ENCODE measurements around the gene VEZT. TPM values are rescaled to one million over a fixed set of nuclear protein-coding genes. Genes with fewer than 3 reads are reported as not detected.

The VEZT gene
- total RNA-seq, 1 donor = 44.4 TPM

DNA sequence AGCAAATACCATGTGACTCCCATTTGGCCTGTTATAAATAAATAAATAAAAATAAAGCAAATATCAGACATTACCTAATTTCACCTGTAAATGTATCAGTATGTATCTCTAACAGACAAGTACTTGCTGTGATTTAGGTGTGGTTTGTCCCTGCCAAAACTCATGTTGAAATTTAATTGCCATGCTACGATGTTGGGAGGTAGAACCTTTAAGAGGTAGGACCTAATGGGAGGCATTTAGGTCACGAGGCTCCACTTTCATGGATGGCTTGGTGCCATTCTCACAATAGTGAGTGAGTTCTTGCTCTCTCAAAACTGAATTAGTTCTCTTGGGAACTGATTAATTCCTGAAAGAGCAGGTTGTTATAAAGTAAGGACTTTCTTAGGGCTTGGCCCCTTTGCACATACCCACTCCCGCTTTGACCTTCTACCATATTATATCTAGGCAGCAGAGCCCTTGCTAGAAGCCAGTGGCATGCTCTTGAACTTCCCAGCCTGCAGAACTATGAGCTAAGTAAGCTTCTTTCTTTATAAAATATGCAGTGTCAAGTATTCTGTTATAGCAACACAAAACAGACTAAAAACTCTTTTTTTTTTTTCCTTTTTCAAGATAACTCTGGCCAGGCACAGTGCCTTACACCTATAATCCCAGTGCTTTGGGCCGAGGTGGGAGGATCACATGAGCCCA lies 26.0 kb downstream of the VEZT start:
- no peak for DNase-seq (ENCODE audit: low read depth in 2 of 3, low spot score in 2 of 3)

DNA sequence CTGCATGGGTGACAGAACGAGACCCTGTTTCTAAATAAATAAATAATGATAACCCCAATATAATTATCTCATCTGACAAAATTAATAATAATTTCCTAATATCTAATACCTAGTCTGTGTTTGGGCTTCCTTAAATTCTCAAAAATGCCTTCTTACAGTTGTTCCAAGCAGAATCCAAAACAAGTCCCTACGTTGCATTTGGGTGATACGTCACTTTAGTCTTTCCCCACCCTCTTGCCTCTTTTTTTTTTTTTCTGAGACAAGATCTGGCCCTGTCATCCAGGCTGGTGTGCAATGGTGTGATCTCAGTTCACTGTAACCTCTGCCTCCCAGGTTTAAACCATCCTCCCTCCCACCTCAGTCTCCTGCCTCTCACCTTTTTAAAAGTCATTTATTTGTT lies 26.7 kb downstream of the VEZT start:
- DNase-seq (ENCODE audit: low read depth in 2 of 3, low spot score in 2 of 3) = no peak

DNA sequence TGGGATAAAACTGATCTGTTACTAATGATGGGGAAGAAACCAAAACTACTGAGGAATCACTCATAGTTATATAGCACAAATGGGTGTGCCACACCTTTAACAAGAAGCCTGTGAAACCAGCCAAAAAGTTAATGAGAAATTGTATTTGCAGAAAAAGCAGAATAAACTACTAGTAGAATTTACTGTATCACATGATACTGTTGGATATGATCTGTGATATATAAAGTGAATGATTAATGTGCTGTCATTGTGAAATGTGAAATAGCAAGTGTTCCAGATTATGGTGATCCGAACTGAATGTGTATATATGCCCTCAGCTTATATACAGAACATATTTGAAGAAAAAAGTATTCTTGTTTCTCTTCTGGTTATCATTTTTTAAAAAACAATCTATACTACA lies 30.5 kb downstream of the VEZT start:
- no peak for DNase-seq (ENCODE audit: low read depth in 2 of 3, low spot score in 2 of 3)

DNA sequence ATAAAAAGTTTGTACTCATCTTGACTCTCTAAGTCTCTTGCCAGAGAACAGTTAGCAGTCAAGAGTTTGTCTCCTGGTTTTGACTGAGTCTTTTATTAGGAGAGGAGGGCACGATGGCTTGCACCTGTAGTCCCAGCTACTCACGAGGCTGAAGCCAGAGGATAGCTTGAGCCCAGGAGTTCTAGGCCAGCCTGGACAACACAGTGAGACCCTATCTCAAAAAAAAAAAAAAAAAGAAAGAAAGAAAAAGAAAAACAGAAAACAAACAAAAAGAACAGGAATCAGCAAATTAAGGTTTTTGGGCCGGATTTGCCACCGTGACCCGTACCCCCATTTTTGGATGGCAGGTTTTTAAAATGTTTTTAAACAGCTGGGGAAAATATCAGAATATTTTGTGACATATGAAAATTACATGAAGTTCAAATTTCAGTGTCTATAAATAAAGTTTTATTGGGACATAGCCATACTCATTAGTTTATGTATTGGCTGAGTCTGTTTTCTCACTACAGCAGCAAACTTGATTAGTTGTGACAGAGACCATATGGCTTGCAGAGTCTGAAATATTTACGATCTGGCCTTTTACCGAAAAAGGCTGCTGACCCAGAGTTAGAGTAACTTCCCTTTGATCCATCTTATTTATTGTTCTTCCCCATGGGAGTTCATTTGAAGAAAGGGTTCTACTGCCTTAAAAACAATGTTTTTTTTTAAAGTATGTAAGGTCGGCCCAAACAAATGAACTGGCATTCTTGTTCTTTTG lies 31.2 kb downstream of the VEZT start:
- no peak for DNase-seq (ENCODE audit: low read depth in 2 of 3, low spot score in 2 of 3)

DNA sequence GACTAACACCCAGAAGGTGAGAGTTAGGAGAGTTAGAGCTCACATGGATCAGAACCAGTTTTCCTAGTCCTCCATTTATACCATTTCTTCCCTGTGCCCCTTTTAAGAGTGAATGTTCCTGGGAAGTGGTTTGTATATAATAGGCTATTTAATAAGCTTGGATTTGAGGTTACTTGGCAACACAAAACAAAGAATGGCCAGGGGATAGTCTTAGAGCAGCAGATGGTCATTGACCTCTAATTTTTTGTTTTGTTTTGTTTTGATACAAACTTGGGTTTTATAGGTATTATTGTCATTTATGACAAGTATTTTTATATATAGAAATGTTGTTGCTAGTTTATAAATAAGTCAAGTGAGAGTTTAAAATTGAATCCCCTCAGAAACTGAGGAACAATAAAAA lies 35.8 kb downstream of the VEZT start:
- no peak for DNase-seq (ENCODE audit: low read depth in 2 of 3, low spot score in 2 of 3)

DNA sequence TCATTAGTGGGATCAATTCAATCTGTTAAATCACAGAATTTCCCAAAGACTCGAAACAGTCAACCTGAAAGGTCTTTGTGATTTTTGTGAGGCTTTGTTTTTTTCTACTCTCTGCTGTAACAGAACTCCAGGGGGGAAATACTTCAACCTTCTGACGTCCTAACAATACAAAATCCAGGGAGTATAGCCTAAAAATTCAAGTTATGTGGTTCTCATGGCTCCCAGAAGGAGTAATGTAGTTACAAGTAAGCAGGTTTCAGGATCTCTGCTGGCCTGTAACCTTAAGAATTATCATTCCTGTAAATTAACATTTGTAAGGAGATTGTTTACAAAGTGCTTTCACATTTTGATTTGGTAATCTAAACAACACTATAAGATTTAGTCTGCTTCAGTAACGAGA lies 39.9 kb downstream of the VEZT start:
- DNase-seq (ENCODE audit: low read depth in 2 of 3, low spot score in 2 of 3) = no peak

DNA sequence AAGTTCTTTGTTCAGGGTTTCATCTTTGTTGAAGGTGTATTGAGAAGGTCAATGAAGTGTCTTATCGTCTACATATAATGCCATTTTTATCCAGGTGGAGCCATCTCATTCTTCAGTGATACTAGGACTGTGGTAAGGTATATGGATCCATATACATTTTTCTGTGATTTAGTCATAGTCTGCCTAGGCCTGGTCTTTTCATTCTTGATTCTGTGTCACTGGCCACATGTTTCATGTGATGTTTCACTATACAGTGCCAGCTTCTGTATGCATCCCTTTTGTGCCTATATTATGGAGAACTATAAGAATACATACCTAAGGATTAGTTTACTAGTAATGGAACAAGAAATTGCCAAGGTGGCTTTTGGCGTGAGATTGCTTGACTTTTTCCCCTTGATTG lies 40.5 kb downstream of the VEZT start:
- no peak for DNase-seq (ENCODE audit: low read depth in 2 of 3, low spot score in 2 of 3)

DNA sequence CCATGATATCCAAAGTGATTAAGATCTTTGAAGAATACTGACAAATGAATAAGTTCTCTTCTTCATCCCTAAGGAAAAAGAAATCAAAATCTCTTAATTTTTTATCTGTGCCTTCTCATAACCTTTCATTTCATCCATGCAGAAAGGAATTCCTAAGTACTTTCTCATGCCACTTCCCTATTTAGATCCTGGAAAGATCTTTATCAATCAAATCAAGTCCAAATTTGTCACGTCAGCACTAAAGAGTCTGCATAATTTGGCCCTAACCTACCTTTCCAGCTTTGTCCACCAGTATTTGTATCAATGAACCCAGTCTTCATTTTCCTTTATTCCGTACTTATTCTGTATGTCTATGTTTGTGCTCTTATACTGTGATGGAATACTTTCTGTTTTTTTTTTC lies 41.2 kb downstream of the VEZT start:
- DNase-seq (ENCODE audit: low read depth in 2 of 3, low spot score in 2 of 3) = no peak

DNA sequence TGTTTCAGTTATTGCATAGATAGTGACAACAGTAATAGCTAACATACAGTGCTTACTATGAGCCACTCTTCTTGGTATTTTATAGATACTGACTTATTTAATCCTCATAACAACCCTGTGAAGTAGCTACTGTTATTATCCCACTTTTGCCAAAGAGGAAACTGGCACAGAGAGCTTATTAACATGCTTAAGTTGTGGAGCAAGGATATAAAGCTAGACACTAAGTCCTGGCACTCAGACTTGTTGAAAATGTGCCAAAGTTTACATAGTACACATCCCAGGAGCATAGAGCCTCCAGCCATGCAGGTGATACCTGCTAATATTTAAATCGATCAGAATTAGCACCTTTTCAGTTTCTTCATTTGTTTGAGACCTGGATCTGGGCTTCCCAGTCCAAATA lies 41.8 kb downstream of the VEZT start:
- DNase-seq (ENCODE audit: low read depth in 2 of 3, low spot score in 2 of 3) = no peak

DNA sequence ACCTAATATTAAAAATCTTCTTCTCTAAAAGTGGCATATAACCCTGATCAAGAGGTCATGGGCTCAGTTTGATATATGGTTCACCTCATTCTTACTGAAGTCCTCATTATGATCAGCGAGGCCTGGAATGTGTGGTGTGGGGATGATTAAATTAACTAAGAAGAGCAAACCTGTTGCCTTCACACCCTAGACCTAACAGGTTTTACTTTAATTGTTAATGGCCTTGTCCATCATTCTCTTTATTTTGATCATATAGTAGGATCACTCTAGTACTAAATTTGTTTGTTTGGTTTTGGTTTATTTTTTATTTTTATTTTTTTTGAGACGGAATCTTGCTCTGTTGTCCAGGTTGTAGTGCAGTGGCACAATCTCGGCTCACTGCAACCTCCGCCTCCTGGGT lies 43.5 kb downstream of the VEZT start:
- no peak for DNase-seq (ENCODE audit: low read depth in 2 of 3, low spot score in 2 of 3)

DNA sequence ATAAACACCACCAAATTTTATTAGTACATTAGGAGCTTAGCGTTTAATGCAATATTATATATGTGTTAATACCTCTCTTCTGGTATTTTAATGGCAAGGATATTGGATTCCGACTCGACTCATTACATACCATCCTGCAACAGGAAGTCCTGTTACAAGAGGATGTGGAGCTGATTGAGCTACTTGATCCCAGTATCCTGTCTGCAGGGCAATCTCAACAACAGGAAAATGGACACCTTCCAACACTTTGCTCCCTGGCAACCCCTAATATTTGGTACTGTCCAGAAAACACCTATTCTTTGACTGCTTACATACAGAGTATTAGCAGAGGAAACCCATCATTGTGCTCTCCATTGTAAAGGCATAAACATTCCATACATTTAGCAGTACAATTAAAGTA lies 45.2 kb downstream of the VEZT start:
- no peak for DNase-seq (ENCODE audit: low read depth in 2 of 3, low spot score in 2 of 3)

DNA sequence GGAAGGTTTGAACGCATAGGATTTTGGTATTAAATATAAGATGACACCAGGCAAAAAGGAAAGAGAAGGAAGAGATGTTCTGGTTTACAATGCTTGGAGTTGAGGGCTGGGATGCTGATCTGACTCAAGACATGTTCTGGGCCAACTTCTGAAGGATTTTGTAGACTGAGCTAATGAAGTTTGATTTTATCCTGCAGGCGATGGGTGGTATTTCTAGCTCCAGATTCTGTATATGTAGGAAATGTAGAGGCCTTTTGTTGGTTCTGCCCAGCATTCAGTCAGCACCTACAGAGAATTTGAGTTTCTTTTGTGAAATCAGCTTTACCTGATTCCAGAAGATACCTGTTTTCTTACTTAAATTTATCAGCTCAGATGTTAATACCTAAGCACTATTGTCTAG lies 48.2 kb downstream of the VEZT start:
- no peak for DNase-seq (ENCODE audit: low read depth in 2 of 3, low spot score in 2 of 3)

DNA sequence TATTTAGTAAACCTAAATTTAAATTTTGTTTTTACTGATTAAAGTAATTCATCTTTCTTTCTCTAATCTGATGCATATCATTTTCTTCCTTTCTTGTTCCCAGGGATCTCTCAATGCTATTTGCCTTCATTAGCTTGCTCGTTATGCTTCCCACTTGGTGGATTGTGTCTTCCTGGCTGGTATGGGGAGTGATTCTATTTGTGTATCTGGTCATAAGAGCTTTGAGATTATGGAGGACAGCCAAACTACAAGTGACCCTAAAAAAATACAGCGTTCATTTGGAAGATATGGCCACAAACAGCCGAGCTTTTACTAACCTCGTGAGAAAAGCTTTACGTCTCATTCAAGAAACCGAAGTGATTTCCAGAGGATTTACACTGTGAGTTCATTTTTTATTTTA lies 48.6 kb downstream of the VEZT start:
- no peak for DNase-seq (ENCODE audit: low read depth in 2 of 3, low spot score in 2 of 3)

DNA sequence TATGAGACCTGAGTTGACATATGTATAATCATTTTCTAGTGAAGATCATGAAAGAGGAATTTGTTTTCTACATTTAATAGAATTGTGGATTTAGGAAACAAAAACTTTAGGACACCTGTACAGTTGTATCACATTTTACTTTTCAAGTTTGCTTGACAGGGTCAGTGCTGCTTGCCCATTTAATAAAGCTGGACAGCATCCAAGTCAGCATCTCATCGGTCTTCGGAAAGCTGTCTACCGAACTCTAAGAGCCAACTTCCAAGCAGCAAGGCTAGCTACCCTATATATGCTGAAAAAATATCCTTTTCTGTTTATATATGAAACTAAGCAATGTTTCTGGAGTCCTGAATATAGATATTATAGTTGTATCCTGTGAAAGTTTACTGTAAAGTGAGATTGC lies 52.3 kb downstream of the VEZT start:
- DNase-seq (ENCODE audit: low read depth in 2 of 3, low spot score in 2 of 3) = no peak

DNA sequence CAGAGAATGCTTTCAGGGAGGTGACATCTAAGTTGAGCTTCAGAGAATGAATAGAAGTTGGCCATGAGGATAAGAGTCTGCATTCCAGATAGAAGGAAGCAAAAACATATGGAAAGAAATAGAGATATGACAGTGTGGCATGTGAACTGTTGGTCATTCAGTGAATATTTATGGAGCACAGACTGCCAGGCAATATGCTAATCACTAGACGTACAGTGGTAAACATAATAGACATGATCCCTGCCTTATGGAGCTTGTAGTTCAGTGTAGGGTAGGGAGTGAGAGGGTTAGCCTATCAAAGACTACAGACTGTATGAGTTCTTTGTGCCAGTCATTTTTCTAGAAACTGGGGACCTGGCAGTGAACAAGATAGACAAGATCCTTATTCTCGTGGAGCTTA lies 53.9 kb downstream of the VEZT start:
- DNase-seq (ENCODE audit: low read depth in 2 of 3, low spot score in 2 of 3) = no peak

DNA sequence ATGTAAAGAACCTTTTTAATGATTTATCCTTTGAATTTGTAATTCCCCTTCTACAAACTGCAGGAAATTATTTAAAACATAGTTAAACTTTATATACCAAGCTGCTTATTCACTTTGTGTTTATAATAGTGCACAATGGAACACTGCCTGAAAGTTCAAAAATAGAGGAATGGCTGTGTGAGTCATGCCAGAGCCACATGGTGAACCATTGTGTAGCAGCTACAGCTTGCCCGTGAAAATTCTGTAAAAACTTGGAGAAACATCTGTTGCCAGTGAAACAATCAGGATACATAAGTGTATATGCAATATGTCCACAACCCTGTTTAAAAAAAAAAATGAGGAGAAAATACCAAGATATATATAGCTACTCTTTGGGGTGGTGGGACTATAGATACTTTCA lies 59.5 kb downstream of the VEZT start:
- no peak for DNase-seq (ENCODE audit: low read depth in 2 of 3, low spot score in 2 of 3)

DNA sequence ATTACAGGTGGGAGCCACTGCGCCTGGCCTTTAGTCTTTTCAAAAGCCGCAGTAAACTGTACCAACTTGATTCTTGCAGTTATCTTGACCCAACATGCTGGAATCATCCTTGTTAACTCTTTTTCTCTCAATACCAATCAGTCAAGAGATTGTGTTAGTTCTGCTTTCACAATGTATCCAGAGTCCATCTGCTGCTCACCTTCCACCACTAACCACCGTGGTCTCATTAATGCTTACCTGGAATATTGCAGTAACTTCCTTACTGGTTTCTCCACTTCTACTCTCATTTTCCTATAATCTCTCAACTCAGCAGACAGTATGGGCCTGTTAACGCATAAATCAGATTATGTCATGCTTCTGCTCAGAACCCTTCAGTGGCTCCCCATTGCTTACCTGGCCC lies 62.2 kb downstream of the VEZT start:
- DNase-seq (ENCODE audit: low read depth in 2 of 3, low spot score in 2 of 3) = no peak

DNA sequence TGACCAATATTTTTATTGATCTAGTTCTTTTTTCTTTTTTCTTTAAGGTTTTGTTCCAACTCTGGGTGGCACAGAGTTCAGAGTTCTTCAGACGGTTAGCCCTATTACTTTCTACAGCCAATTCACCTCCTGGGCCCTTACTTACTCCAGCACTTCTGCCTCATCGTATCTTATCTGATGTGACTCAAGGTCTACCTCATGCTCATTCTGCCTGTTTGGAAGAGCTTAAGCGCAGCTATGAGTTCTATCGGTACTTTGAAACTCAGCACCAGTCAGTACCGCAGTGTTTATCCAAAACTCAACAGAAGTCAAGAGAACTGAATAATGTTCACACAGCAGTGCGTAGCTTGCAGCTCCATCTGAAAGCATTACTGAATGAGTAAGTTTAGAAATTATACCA lies 64.7 kb downstream of the VEZT start:
- no peak for DNase-seq (ENCODE audit: low read depth in 2 of 3, low spot score in 2 of 3)

DNA sequence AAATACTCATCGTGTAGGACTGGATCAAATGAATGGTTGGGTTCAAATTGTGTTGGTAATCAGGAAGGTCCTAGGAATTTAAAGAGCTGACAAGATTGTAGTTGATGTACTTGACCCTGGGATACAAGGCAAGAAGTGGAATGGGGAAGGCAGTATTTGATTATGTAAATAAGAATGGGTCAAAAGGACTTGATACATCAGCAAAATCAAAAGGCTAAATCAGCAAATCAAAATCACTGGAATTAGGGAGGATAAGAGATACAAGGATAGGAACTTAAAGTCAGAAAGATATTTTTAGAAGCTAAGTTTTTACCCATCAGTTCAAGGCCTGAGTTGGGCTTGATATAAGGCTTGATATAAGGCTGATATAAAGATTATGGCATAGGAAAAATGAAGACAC lies 65.8 kb downstream of the VEZT start:
- DNase-seq (ENCODE audit: low read depth in 2 of 3, low spot score in 2 of 3) = no peak

DNA sequence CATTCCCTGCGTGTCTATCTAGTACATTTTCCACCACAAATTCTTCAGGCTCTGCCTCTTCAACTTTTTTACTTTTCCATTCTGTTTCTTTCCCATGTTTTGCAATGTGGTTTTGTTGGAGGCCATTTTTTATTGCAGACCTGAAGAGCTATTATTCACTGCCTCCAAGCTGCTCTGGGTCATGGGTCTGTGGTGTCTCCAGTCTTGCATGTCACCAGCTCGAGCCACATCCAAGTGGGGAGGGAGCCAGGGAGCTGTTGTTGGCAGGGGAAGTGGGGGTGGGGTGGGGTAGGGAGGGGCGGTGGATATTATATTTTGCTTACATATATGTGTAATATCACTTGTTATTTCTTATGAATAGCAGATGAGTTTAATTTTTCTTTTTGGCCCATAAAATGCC lies 69.1 kb downstream of the VEZT start:
- DNase-seq (ENCODE audit: low read depth in 2 of 3, low spot score in 2 of 3) = no peak

DNA sequence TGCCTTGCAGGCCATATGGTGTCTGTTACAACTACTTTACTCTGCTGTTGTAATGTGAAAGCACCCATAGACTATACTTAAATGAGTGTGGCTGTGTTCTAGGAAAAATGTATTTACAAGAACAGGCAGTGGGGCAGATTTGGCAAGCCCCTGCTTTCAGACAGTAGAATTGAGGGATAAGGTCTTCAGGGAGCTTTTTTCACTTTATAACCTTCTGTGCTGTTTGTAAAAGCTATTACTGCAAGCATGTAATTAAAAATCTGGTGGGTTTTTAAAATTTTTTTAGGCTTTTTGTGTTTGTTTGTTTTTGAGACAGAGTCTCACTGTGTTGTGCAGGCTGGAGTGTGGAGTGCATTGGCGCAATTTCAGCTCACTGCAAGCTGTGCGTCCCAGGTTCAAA lies 73.9 kb downstream of the VEZT start:
- DNase-seq (ENCODE audit: low read depth in 2 of 3, low spot score in 2 of 3) = no peak

DNA sequence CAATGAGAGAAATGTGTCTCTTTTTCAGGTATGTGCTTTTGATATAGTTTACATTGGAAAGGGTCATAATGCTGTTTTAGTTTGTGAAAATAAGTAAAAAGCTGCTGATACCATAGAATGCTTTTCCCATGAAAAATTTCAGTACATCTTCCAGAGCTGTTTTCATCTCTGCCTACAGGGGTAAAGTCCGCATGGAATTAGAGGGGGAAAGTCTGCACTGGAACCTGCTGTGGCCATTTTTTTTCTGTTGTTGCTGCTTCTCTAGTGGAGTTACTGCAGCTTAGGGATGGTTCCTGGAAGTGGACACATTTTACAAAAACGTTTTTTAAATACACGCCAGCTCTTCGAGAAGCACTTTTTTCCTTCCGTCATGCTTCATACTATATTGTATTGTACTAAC lies 81.3 kb downstream of the VEZT start:
- DNase-seq (ENCODE audit: low read depth in 2 of 3, low spot score in 2 of 3) = no peak

DNA sequence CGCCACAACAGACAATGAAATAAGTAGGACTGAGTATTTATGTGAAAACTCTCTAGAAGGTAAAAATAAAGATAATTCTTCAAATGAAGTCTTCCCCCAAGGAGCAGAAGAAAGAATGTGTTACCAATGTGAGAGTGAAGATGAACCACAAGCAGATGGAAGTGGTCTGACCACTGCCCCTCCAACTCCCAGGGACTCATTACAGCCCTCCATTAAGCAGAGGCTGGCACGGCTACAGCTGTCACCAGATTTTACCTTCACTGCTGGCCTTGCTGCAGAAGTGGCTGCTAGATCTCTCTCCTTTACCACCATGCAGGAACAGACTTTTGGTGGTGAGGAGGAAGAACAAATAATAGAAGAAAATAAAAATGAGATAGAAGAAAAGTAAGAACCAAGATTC lies 82.7 kb downstream of the VEZT start:
- no peak for DNase-seq (ENCODE audit: low read depth in 2 of 3, low spot score in 2 of 3)
